CD4-positive, alpha-beta T cell treated with Interleukin-17A for 4 hours (primary cell): ENCODE data around the gene CLK2.
A peak's percentile ranks its signal among the peaks of the same experiment; 100 is the strongest.

ENCODE experiments used
- DNase-seq: peaks from one replicate; pipeline ENCODE4 v3.0.0-alpha.2; 2020; ENCODE audit warnings: mixed read lengths

The CLK2 gene

DNA sequence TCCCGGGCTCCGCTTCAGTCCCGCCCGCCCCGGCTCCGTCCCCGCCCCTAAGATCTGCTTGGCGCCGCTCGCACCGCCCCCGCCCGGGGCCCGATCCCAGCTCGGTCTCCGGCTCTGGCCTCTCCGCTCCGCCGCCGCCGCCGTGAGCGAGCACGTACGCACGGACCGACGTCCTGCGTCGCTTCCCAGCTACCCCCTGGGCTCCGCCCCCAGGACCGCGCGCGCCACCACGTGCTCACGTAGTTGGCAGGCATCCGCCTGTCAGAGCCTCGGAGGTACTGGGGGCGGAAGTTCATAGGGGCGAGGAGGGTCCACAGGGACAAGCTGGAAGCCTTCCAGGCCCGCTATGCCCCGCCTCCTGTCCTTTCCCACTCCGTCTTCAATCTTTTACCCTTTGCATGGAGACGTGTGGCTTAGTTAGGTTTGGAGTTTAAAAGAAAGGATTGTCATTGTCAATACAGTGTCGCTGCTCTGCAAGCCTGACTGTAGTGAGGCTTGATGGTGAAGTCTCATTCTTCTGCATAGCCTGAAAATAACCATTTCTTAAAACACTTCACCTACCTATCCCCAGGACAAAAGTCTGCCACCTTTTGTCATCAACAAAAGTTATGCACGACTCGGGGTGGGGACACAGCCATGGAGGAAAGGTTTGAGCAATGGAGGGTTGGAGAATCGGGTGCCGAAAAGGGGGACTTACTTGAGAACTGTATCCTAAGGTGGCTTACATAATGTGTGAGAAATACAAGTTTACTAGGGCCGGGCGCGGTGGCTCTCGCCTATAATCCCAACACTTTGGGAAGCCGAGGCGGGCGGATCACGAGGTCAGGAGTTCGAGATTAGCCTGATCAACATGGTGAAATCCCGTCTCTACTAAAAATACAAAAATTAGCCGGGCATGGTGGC lies at the start of gene CLK2:
Gene CLK2, minus strand, starts transcription at position 162 of the 903 bp plus-strand sequence. CDS start 2,527 bp downstream, outside the sequence.
- DNase-seq = peak; percentile 98

DNA sequence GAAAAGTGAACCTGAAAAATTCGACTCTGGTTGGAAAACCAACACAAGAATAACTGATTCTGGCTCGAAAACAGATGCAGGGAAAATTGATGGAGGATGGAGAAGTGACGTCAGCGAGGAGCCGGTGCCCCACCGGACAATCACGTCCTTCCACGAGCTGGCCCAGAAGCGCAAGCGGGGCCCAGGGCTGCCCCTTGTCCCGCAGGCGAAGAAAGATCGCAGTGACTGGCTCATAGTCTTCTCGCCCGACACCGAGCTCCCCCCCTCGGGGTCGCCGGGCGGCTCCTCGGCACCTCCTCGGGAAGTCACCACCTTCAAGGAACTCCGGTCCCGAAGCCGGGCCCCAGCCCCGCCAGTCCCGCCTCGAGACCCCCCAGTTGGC lies 49.3 kb upstream of the CLK2 start:
- peak; percentile 19 for DNase-seq

DNA sequence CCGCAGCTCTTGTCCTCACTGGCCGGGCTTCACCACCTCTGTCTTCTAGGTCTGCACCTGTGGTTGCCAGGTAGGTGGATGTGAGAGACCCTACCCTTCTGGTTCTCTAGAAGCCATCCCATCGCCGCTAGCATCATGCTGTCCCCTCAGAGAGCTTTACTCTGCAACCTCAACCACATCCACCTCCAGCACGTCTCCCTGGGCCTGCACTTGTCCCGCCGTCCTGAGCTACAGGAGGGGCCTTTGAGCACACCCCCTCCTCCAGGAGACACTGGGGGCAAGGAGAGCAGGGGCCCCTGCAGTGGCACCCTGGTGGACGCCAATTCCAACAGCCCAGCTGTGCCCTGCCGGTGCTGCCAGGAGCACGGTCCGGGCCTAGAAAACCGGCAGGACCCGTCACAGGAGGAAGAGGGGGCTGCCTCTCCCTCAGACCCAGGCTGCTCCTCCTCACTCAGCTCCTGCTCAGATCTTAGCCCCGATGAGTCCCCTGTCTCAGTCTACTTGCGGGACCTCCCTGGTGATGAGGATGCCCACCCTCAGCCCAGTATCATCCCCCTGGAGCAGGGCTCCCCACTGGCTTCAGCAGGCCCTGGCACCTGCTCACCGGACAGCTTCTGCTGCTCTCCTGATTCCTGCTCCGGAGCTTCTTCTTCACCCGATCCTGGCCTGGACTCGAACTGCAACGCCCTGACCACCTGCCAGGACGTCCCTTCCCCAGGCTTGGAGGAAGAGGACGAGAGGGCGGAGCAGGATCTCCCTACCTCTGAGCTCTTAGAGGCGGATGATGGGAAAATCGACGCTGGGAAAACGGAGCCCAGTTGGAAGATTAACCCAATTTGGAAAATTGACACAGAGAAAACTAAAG lies 48.6 kb upstream of the CLK2 start:
- DNase-seq = no peak

DNA sequence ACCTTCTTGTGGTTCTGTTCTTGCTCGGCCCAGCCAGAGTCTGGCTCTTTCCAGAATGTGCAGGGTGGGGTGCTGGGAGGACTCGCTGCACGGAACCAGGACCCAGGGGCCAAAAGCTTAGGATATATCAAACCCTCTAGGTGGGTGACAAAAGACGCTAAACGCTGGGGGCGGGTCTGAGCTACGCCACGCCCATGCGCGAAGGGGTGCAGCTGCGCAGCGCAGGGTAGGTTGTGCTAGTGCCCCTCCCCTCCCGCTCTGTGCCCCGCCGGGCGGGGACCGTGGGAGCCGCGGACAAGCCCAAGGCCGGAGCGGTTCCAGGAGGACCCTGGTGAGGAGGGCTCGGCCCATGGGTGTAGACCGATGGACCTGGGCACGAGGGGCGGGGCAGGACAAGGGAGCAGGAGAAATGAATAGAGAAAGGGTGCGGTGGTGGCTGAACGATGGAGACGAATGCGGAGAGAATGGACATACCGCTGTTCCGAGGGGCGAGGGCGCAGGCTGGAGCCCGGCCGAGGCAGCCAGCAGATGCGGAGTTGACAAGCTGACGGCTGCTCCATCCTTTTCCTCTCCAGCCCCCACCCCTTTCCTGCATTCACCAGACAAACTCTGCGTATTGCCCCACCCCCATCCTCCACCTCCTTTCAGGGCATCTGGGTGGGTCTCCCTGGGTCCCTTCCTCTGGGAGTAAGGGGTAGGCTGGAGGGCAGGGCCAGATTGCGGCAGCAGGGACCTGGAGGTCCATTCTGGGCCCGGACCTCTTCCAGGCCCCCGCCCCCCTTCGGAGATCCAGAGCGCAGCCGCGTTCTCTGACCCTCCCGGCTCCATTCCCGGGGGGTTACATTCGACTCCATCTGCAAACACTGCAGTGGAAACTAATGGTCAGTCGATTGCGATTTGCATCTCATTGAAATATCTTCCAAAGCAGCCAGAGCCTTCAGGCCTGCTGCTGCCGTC lies 47.6 kb upstream of the CLK2 start, which contains the start of gene RUSC1:
Gene RUSC1, plus strand, starts transcription at position 234 of the 957 bp plus-strand sequence. CDS start 880 bp downstream, outside the sequence.
- DNase-seq = peak; percentile 86

DNA sequence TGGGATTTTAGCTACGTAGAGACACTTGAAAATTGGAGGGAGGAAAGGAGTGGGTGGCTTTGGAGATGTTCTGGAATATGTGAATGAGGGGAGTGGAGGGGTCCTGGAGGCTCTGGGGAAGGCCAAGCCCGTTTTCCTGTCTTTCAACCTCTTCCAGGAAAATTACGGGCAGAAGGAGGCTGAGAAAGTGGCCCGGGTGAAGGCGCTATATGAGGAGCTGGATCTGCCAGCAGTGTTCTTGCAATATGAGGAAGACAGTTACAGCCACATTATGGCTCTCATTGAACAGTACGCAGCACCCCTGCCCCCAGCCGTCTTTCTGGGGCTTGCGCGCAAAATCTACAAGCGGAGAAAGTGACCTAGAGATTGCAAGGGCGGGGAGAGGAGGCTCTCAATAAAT lies 46.9 kb upstream of the CLK2 start:
- no peak for DNase-seq

DNA sequence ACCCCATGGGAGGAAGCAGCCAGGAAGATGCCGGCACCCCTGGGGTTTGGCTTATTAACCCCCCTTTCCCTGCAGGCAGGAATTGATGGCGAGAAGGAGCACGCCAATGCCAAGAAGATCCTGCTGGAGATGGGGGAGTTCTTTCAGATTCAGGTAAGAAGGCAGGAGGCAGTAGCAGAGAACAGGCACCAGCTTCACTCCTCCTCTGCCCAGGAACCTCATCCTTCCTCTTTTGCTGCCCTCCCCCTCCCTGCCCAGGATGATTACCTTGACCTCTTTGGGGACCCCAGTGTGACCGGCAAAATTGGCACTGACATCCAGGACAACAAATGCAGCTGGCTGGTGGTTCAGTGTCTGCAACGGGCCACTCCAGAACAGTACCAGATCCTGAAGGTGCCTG lies 46.2 kb upstream of the CLK2 start:
- no peak for DNase-seq

DNA sequence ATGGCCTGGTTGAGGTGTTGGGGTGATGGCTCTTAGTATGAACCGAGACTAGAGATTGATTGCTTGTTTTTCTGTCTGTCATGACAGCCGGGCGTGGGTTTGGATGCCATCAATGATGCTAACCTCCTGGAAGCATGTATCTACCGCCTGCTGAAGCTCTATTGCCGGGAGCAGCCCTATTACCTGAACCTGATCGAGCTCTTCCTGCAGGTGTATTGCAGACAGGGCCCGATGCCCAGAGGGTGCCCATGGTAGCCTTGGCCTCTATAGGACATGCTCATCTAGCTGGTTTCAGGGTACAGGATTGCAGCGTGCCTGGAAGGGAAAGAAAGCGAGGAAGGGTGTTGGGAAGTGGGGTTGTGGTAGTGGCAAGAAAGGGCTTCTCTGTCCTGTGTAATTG lies 44.8 kb upstream of the CLK2 start:
- no peak for DNase-seq

DNA sequence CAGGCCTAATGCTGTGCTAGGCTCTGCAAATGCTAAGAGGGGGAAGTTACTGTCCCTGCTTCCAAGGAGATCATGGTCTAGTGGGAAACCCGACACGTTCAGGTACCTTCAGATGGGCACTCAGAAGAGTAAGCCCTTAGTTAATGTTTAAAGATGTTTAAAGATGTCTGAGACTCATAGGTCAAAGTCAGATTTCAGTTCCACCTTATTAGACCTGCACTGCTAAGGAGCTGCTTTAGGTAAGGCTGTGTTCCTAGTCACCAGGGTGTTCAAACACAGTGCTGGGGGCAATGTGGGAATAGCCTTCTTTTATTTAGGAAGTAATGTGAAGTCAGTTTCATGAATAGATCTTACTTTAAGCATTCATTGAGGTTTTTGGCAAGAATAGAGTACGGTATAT lies 43.6 kb upstream of the CLK2 start:
- DNase-seq = no peak

DNA sequence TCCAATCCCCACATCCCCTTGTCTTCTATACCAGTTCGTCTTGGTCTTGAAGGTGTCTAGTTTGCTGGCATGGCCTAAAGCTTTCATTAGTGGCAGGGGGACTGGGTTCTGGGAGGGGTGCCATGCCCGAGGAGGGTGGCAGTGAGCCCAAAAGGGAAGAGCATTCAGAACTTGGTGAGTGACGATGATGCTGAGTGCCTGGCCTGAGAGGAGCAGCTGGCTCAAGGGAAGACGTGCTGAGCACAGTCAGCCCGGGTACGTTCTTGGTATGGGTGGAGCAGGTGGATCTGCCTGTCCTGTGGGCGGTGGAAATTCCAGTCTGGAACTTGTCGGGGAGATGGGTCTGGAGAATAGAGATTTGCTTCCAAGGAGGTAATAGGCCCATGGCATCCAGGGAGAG lies 40.0 kb upstream of the CLK2 start:
- no peak for DNase-seq

DNA sequence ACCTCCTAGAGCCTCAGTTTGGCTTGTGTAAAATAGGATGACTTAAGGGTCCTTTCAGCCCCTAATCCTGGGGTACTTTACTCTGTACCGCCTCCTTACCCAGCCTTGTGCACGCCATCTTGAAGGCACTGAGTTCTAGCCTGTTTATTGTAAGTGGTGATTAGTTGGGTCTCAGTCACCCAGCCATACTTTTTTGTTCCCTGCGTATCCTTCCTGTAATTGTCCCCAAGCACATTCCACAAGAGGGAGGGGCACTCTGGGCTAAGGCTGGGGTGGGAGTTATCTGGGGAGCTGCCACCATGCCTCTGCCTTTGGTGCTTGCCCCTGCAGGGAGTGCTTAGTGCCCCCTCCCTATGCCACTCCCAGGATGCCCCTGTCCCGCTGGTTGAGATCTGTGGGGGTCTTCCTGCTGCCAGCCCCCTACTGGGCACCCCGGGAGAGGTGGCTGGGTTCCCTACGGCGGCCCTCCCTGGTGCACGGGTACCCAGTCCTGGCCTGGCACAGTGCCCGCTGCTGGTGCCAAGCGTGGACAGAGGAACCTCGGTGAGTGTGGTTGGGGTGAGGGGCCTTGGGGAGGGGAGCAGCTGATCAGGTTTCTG lies 36.2 kb upstream of the CLK2 start:
- DNase-seq = no peak

DNA sequence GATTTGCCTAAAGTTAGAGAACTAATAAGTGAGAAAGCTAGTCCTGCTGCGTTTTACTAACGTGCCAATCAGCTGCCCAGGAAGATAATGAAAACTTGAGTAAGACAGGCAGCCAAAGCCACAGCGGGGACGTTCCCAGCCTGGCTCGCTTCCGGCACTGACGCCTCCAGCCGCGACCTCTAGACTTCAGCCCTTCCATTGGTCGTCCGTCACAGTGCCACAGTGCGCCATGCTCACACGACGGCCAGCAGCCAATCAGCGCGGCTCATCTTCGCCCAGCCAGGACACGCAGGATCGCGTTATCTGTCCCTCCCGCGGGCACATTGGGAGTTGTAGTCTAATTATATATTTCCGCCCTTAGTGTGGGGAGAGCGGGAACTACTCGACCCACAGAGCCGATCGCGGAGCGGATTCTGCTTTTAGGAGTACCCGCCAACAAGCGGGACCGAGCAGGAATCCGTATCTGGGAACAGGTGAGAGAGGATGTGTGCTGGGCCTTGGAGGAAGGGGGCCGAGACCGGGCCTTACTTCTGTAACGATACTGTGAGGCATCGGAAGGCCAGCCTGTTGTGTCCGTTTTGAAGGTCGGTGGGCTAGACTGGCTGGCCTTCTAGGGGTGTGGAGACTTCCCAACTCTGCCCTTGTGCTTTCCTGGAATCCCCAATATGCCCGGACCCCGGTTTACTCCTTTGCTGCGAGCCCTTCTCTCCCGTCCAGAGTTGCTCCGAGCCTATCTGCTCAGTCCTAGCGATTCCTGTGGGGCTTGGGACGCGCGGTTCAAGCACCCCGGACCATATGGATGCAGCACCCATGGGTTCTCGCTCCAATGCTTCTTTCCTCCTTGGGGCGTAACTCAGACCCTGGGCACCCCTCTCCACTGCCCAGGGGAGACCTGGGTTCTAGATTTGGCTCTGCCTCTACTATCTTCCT lies 35.5 kb upstream of the CLK2 start, which contains the start of gene FDPS:
Gene FDPS, plus strand, starts transcription at position 374 of the 930 bp plus-strand sequence. CDS start 924 bp downstream, outside the sequence.
- peak; percentile 96 for DNase-seq

DNA sequence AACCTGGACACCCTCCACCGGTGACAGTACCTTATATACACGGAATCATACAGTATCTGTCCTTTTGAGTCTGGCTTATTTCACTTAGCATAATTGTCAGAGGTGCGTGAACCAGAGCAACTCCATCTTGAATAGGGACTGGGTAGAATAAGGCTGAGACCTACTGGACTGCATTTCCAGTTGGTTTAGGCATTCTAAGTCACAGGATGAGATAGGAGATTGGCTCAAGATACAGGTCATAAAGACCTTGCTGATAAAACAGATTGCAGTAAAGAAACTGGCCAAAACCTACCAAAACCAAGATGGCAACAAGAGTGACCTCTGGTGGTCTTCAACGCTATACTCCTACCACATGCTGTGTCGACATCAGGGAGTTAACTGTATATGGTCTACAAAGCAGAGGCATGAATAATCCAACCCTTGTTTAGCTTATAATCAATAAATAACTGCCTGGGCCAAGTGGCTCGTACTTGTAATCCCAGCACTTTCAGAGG lies 34.0 kb upstream of the CLK2 start:
- DNase-seq = no peak

DNA sequence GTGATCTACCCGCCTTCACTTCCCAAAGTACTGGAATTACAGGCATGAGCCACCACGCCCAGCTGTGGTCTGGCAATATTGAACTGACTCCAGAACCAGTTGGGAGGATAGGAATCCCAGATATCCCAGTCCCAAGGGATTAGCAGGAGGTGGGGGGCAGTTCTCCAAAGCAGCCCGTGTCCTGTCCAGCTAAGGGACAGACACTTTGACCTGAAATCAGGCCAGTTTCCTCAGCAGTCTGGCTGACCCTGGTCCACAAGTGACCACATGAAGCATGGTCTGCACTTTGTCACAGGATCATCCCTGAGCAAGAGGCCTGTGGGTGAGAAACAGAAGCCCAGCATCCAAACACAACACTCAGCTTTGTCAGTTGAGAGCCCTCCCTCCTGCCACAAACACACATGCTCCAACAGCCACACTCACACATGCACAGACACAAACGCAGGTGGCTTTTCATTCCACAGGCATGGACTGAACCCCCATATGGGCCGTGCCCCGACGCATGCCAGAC lies 32.6 kb upstream of the CLK2 start:
- DNase-seq = no peak

DNA sequence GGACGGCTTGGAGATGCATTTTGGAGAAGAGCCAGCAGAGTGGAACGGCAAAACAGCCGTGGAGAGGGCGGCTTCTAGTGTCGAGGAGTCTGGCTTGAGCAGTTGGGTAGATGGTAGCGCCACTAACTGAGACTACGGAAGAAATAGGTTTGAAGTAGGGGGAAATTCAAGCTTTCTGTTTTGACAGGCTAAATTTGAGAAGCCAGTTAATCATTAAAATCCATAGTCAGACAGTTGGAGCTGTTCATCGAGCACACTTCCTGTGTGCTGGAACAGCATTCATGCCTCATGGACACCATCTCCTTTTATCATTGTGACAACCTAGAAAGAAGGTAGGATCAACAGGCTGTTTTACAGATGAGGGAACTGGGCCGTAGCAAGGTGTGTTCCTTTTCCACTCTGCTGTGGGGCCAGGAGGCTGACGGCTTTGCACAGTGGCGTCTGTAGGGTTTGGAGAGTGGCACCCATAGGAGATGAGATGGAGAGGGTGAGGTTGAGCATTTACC lies 31.3 kb upstream of the CLK2 start:
- no peak for DNase-seq

DNA sequence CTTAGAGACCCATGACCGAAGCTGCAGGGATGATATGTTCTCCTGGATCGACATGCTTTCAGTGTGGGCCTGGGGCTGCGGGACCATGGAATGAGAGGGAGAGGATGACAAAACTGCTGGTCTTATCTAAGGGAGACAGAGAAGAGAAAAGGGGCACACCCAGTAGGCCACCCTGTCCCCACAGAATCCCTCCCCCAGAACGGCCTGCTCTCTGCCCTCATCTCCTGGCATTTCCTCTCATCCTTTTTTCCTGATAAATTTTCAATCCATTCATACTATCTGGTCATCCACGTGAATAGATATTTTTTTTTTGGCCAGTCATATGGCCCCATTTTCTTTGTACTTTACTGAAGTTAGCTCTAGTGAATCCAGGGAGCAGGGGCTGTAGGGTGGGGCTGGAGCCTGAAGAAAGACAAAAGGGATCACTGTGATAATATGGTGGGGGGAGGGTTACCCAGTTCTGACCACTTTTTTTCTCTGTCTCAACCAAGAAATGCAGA lies 28.1 kb upstream of the CLK2 start, which contains the start of gene PKLR:
Gene PKLR, minus strand, starts transcription at position 97 of the 500 bp plus-strand sequence. Its CDS starts 43 bp downstream, at position 54.
- DNase-seq = no peak

DNA sequence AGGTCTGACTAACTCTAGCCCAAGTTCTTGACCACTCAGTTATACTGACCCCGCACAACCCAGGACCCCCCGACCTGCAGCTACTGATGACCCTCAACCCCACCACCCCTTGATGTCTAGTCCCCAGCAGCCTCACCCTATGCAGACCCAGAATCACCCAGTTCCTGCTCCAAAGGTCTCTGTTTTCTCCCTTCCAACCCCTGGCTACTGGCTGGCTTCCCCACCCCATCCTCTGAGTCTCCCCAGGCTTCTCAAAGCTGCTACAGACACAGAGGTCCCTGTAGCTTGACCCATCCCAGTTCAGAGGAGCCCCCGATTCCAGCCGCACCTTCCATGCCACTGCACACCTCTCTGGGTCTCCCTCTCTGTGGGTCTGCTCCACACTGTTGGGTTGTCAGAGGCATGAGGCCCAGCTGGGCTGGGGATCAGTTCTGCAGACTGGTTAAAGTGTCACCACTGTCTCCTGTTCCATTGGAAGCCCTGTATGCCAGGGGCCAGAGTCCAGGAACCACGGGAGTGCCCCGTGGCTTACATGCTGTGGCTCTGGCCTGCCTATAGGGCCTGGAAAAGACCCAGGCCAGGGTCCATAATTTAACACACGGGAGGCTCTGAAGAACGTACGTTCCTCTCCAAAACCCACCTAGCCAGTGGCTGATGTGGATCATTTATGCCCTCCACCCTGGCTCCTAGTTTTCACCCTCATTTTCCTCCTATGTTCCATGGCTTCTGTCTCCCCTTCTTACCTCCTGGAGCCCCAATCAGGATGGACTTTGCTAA lies 27.4 kb upstream of the CLK2 start:
- no peak for DNase-seq

DNA sequence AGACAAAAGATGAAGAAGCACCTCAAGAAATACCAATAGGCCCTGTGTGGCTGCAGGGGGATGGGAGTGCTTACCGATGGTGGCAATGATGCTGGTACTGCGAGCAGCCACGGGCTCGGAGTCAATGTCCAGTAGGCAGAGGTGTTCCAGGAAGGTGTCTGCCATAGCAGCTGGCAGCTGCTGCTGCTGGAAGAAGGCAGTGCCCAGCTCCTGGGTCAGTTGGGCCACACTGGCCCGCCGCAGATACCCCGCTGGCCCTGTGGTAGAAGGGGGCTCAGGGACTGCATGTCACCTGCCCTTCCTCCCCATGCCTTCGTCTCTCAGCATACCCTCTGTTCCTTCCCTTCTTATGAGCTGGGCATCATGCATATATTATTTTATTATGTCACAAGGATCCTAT lies 26.7 kb upstream of the CLK2 start:
- no peak for DNase-seq

DNA sequence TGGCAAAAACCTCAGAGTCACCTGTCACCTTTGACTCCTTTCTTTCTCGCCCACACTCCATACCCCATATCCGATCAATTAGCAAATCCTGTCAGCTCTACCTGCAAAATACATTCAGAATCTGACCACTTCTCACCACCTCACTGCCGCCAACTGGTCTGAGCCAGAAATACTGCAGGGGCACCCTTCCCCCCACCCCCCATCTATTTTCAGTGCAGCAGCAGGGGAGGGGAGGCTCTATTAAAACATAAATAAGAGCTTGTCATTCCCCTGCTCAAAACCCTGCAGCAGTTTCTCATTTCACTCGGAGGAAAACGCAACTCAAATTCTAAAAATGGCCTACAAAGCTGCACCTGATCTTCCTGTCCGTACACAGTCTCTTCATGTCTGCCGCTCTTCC lies 24.1 kb upstream of the CLK2 start:
- DNase-seq = no peak

DNA sequence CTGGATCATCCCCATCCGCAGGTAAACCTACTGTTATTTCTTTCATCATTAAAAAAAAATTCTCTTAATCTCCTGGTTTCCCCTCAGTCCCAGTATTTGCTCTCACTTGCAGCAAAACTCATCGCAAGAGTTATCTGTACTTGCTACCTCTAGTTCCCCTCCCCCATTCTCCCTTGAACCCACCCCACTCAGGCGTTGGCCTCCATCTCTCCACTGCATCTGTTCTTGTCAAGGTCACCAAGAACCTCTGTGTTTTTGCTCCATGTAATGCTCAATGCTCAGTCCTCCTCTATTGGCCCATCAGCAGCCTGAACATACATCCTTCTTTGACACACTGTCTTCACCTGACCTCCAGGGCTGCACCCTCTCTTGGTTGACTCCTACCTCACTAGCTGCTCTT lies 23.4 kb upstream of the CLK2 start:
- no peak for DNase-seq
